Activated gamma-delta T cell treated with Interleukin-2 at 50 U/mL for 16 hours (primary cell): Measurements from ENCODE around the gene ZNF79.

ENCODE experiments used
- DNase-seq: peaks from one replicate; pipeline ENCODE4 v3.0.0-alpha.2; 2020

The ZNF79 gene

GRCh38 chr9:127430415-127430814 lies 6.2 kb downstream of the ZNF79 start:
- no peak for DNase-seq

DNA sequence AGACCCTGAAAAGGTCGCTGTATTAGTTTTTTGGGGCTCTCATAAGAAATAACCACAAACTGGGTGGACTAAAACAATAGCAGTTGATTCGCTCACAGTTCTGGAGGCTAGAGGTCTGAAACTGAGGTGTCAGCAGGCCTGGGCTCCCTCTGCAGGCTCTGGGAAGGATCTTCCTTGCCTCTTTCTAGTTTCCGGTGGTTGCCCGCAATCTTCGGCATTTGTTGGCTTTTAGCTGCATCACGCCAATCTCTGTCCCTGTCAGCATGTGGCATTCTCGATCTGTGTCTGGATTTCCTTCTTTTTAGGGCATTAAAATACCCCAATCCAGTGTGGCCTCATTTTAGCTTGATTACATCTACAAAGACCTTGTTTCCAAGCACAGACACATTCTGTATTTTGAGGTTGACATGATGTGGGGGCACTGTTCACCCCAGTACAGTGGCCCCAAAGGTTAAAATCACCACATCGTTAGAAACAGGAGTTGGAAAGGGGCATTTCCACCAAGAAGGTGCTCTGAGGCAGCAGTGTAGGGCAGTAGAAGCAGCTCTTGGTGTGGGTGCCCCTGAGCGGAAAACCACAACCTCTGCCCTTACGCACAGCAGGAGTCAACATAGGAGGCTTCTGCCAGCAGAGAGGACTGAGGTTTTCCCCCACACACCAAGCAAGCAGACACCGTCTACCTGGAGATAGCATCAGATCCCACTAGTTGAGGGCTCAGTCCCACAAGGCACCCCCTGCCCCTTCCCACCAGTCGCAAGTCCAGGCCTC lies 13.5 kb downstream of the ZNF79 start:
- DNase-seq, result peak; percentile 16

DNA sequence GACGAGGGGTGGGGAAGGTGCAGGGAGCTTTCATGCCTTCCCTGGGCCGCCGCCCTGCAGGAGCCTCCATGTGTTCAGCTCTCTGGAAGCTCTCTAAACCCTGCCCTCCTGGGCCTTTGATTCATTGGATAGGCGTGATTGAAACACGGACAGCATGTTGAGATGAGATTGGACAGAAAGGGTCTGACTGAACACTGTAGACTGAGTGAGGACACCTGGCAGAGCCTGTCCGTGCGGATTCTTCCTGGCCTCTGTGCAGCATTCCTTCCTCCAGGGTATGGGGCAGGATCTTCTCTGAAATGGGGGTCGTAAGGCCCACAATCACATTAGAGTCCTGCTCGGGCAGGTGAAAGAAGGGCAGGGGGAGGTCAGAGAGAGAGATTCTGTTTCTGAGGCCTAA lies 14.2 kb downstream of the ZNF79 start:
- DNase-seq, result no peak

DNA sequence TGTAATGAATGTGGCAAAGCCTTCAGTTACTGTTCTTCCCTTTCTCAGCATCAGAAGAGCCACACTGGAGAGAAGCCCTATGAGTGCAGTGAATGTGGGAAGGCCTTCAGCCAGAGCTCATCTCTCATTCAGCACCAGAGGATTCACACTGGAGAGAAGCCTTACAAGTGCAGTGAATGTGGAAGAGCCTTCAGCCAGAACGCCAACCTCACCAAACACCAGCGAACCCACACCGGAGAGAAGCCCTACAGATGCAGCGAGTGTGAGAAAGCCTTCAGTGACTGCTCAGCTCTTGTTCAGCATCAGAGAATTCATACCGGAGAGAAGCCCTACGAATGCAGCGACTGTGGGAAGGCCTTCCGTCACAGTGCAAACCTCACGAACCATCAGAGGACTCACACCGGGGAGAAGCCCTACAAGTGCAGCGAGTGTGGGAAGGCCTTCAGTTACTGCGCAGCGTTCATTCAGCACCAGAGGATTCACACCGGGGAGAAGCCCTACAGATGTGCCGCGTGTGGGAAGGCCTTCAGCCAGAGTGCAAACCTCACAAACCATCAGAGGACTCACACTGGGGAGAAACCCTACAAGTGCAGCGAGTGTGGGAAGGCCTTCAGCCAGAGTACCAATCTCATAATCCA lies 20.2 kb downstream of the ZNF79 start:
- no peak for DNase-seq

GRCh38 chr9:127444921-127445850 lies 21.0 kb downstream of the ZNF79 start:
- no peak for DNase-seq

- DNase-seq, result no peak
Observed at GRCh38 chr9:127445851-127446712, 21.9 kb downstream of the ZNF79 start.

DNA sequence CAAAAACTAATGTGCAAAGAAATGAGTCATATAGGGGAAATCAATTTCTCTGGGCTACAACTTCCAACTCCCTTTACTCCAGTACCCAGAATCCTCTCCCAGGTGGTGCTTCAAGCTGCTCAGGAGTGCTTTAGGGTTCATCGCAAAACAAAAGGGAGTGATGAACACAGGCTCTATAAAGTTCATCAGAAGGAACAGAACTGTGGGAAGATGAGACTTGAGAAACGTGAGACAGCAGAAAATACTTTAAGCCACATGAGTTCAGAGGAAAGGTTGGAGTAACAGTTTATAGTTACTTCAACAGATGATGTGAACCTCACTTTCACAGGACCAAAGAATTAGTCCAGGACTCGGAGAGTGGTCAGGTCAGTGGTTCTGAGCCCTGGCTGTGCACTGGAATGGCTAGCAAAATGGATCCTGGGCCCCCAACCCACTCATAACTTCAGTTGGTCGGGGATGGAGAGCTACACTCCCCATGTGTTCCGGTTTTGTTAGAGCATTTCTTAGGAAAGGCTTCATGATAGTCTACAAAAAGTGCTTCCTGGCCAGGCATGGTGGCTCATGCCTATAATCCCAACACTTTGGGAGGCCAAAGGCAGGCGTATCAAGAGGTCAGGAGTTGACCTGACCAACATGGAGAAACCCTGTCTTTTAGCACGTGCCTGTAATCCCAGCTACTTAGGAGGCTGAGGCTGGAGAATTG lies 22.7 kb downstream of the ZNF79 start:
- DNase-seq, result no peak

GRCh38 chr9:127447416-127448111 lies 23.4 kb downstream of the ZNF79 start:
- no peak for DNase-seq

GRCh38 chr9:127448112-127448805 lies 24.1 kb downstream of the ZNF79 start:
- no peak for DNase-seq

GRCh38 chr9:127449332-127449966 lies 25.3 kb downstream of the ZNF79 start:
- DNase-seq, result no peak

GRCh38 chr9:127450243-127450760 lies 26.1 kb downstream of the ZNF79 start:
- no peak for DNase-seq

GRCh38 chr9:127450830-127451607 lies 26.8 kb downstream of the ZNF79 start, which contains the start of the genes LRSAM1 and RPL12:
Gene LRSAM1, plus strand, starts transcription at chr9:127451510. Its CDS starts 3,018 bp downstream, at chr9:127454528.
Gene RPL12, minus strand, starts transcription at chr9:127451406. Its CDS starts 89 bp downstream, at chr9:127451317.
- peak; percentile 99 for DNase-seq

DNA sequence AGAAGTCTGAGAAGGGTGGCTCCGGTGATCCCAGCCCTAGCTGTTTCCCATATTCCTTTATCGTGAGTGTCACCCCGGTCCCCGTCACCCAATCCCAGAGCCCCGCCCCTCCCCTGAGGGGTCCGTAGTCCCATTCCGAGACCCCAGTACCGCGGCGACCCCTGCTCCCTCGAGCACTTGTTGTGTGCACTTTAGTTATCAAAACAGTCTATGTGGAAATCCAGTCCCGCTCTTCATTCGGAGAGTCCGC lies 27.4 kb downstream of the ZNF79 start:
- DNase-seq, result no peak

DNA sequence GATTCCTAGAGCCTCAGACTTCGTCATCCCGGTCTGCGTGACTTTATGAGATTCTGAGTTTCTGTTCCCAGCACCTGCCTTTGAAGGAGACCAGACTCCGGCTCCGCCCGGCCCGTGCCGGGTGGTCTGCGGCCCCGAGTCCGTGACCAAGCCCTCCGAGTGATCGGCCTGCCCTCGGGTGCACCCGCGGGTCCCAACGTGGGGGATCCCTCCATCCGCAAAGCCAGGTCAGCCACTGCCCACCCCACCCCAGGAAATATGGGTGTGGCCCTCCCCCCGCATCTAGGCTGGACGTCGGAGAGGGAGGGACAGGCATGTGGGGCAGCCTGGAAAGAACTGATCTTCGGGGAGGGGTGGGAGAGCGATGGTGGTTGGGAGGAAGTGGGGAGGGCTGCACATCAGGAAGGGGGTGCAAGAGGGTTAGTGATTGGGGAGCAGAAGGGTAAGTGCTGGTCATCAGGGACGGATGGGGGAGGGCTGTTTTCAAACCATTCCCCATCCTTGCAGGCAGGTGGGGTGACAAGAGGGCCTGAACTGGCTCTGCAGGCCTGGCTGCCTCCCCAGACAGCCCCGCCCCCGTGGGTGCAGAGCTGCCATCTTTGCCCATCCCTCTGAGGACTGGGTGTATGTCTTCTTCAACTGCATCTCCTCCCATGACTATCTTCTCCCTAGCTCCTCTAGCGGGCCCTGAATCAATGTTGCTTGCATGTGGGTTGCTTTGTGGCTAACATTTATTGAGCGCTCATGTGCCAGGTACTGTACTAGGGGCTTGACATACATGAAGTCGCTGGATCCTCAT lies 27.9 kb downstream of the ZNF79 start:
- DNase-seq, result peak; percentile 35

GRCh38 chr9:127452691-127453090 lies 28.5 kb downstream of the ZNF79 start:
- DNase-seq, result no peak

DNA sequence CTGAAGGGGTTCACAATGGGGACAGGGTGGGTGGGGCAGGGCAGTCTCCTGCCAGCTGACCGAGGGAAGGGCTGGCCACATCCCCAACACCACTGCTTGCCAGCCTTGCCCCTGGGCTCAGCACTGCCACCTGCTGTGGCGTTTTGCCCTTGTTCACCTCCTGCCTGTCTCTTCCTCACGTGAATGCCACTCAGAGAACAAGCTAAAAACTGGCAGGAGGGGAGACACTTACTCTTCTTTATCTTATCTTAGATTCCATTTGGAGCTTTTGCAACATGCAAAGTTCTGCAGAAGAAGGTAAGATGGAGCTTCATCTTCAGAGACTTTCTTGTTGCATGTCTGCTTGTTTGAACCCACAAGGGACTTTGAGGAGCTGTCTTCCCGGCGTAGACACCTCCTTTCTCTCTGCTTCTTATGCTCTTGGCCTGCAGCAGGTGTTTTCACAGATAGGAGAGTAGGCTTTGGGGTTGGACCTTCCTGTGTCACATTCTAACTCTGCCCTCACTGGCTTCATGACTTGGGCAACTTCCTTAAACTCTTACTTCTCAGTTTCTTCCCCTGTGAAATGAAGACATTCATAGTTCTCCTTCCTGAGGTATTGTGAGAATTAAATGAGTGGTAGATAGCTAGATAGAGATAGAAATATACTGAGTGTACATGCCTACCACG lies 31.3 kb downstream of the ZNF79 start:
- DNase-seq, result no peak

DNA sequence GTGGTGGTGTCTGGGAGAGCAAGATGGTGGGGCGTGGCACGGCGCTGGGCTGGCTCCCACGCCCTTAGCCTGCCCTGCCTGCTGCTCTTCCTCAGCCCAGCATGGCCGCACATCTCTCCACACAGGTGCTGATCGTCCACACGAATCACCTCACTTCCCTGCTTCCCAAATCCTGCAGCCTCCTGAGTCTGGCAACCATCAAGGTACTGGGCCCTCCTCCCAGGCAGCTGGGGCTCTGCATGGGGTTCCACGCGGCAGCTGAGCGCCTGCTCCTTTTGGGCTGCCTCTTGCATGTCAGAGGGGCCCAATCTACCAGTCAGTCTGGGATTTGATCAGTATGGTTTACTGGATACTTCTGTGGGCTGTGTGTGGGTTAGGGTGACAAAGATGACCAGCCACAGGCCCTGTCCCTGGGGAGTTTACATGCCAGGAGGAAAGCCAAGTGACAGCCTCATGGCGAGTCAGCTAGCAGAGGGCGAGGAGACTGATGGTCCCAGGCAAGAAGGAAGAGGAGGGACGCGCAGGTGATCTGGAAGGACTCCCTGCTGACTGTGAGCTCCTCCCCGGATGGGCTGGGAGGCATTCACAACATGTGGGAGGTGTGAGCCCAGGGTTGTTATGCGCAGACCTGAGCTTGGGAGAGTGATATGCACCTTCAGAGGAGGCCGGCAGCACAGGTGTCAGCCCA lies 33.2 kb downstream of the ZNF79 start:
- no peak for DNase-seq
